ENCODE data around the gene EGFR. TPM values are rescaled to one million over a fixed set of nuclear protein-coding genes. Genes with fewer than 3 reads are reported as not detected.

Gene EGFR
- total and polyA plus RNA-seq, 2 donors (not counting 1 experiment from before 2014, with no cell fraction given): 55.3 to 62.8 TPM

- Histone ChIP-seq H3K4me3 (replicated peaks in 1 of 4; ENCODE audit: control extremely low read depth in 1 of 4, insufficient read depth in 1 of 4, low read depth in 3 of 4, low read length in 4 of 4) (no peak overlapping the region), H2AFZ (ENCODE audit: low read length) (no peak overlapping the region), H3K27ac (ENCODE audit: insufficient read depth, low read length) (no peak overlapping the region), H3K9me3 (ENCODE audit: control insufficient read depth, insufficient read depth, low read depth, low read length) (no peaks in the 10 kb centered on the region), H4K20me1 (ENCODE audit: control insufficient read depth, extremely low read depth, insufficient read depth, low read length) (no peaks in the 10 kb centered on the region), H3K9ac (ENCODE audit: insufficient read depth, low read length) (no peak overlapping the region), H3K27me3 (ENCODE audit: control insufficient read depth, insufficient read depth, low read length) (peaks cover 3% of the 10 kb centered on the region), H3K36me3 (ENCODE audit: control insufficient read depth, insufficient read depth, low read length) (no peaks in the 10 kb centered on the region), H3K4me1 (ENCODE audit: control insufficient read depth, extremely low read depth, insufficient read depth, low read length) (peaks cover 11% of the 10 kb centered on the region), H3K79me2 (ENCODE audit: control insufficient read depth, insufficient read depth, low read length) (no peaks in the 10 kb centered on the region), H3K4me2 (ENCODE audit: extremely low read depth, insufficient read depth, low read length) (no peak overlapping the region)
- no peak for TF ChIP-seq EZH2 (IDR thresholded peaks at IDR 0.05; ENCODE audit: low read length, missing control alignments)
- TF ChIP-seq CTCF (conservative IDR thresholded peaks at IDR 0.05 in 1 of 2, IDR thresholded peaks at IDR 0.05 in 1 of 2; ENCODE audit: low read depth in 1 of 2, low read length in 2 of 2): no peak
- DNase-seq (ENCODE audit: low read depth in 2 of 2): no peak
Observed at GRCh38 chr7:55241958-55242357, 223.1 kb downstream of the EGFR start.

GRCh38 chr7:55242613-55243012 lies 223.8 kb downstream of the EGFR start:
- Histone ChIP-seq H3K9me3 (ENCODE audit: control insufficient read depth, insufficient read depth, low read depth, low read length) (no peaks in the 10 kb centered on the region), H3K4me1 (ENCODE audit: control insufficient read depth, extremely low read depth, insufficient read depth, low read length) (peaks cover 13% of the 10 kb centered on the region), H2AFZ (ENCODE audit: low read length) (no peak overlapping the region), H3K79me2 (ENCODE audit: control insufficient read depth, insufficient read depth, low read length) (no peaks in the 10 kb centered on the region), H3K27me3 (ENCODE audit: control insufficient read depth, insufficient read depth, low read length) (no peaks in the 10 kb centered on the region), H3K4me2 (ENCODE audit: extremely low read depth, insufficient read depth, low read length) (no peak overlapping the region), H3K27ac (ENCODE audit: insufficient read depth, low read length) (no peak overlapping the region), H4K20me1 (ENCODE audit: control insufficient read depth, extremely low read depth, insufficient read depth, low read length) (no peaks in the 10 kb centered on the region), H3K4me3 (replicated peaks in 1 of 4; ENCODE audit: control extremely low read depth in 1 of 4, insufficient read depth in 1 of 4, low read depth in 3 of 4, low read length in 4 of 4) (no peak overlapping the region), H3K9ac (ENCODE audit: insufficient read depth, low read length) (no peak overlapping the region), H3K36me3 (ENCODE audit: control insufficient read depth, insufficient read depth, low read length) (no peaks in the 10 kb centered on the region)
- TF ChIP-seq EZH2 (IDR thresholded peaks at IDR 0.05; ENCODE audit: low read length, missing control alignments) (no peak), CTCF (conservative IDR thresholded peaks at IDR 0.05 in 1 of 2, IDR thresholded peaks at IDR 0.05 in 1 of 2; ENCODE audit: low read depth in 1 of 2, low read length in 2 of 2) (no peak)
- peak in 1 of 2 donors; percentile 27 for DNase-seq (ENCODE audit: low read depth in 2 of 2)

- Histone ChIP-seq H4K20me1 (ENCODE audit: control insufficient read depth, extremely low read depth, insufficient read depth, low read length) (no peaks in the 10 kb centered on the region), H3K4me3 (replicated peaks in 1 of 4; ENCODE audit: control extremely low read depth in 1 of 4, insufficient read depth in 1 of 4, low read depth in 3 of 4, low read length in 4 of 4) (no peak overlapping the region), H3K4me2 (ENCODE audit: extremely low read depth, insufficient read depth, low read length) (no peak overlapping the region), H3K79me2 (ENCODE audit: control insufficient read depth, insufficient read depth, low read length) (no peaks in the 10 kb centered on the region), H3K27me3 (ENCODE audit: control insufficient read depth, insufficient read depth, low read length) (no peaks in the 10 kb centered on the region), H3K36me3 (ENCODE audit: control insufficient read depth, insufficient read depth, low read length) (no peaks in the 10 kb centered on the region), H3K9me3 (ENCODE audit: control insufficient read depth, insufficient read depth, low read depth, low read length) (no peaks in the 10 kb centered on the region), H3K4me1 (ENCODE audit: control insufficient read depth, extremely low read depth, insufficient read depth, low read length) (peaks cover 13% of the 10 kb centered on the region), H2AFZ (ENCODE audit: low read length) (no peak overlapping the region), H3K9ac (ENCODE audit: insufficient read depth, low read length) (no peak overlapping the region), H3K27ac (ENCODE audit: insufficient read depth, low read length) (peak overlapping the region; percentile 56)
- peak in 1 of 2 donors; percentile 44 for DNase-seq (ENCODE audit: low read depth in 2 of 2)
- no peak for TF ChIP-seq CTCF (conservative IDR thresholded peaks at IDR 0.05 in 1 of 2, IDR thresholded peaks at IDR 0.05 in 1 of 2; ENCODE audit: low read depth in 1 of 2, low read length in 2 of 2)
- TF ChIP-seq EZH2 (IDR thresholded peaks at IDR 0.05; ENCODE audit: low read length, missing control alignments): no peak
Observed at GRCh38 chr7:55244006-55244745, 225.4 kb downstream of the EGFR start.

All from fibroblast of lung (primary cell).